ENCODE results near the gene SUPT20HL1. TPM values are rescaled to one million over a fixed set of nuclear protein-coding genes. Genes with fewer than 3 reads are reported as not detected.

Gene SUPT20HL1
- total and polyA plus RNA-seq, 10 of the 15 experiments (the other 5 are each of a cell fraction or from before 2014, with no cell fraction given): not detected

DNA sequence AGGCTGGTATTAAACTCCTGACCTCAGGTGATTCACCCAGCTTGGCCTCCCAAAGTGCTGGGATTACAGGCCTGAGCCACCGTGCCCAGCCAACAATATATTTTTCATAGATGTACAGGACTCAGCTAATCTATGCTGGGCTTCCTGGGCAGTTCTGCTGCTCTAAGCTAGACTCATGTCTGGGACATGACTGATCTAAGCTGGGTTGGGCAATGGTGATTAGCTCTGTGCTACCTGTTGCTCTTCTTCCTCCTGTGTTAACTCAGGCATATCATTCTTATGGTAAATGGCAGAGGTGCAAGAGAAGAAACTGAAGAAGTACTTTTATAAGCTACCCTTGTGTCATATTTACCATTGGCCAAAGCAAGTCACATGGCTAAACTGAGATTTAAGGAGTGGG is 35.2 kb upstream of the SUPT20HL1 start:
- CTCF ChIA-PET: interaction anchor here (0.6 kb wide), 1 partner anchor 155 kb away, joined by 3 read pairs; no protein-coding TSS in a partner anchor
- in situ Hi-C loops (cut with MboI) (no loop called here), intact Hi-C loops (cut with micrococcal nuclease; ENCODE audit: unreplicated experiment) (no loop called here)
- no TSS peak for BruUV-seq (replicated peaks)
- H3K9me3 ChIP-seq (replicated peaks; ENCODE audit: control insufficient read depth, insufficient read depth, low read length): no peaks in the 10 kb centered on the region; the same call in 2 of the 3 replicates
- no peak overlapping the region for H2AFZ ChIP-seq (ENCODE audit: control insufficient read depth, low read depth, low read length)
- SMC1A ChIA-PET (ENCODE audit: uncharacterized antibody, unreplicated experiment): no interaction called here
- no peaks in the 10 kb centered on the region for H4K20me1 ChIP-seq (ENCODE audit: control insufficient read depth, insufficient read depth)
- H3K4me3 ChIP-seq: no peak overlapping the region
- no peaks in the 10 kb centered on the region; a peak in 1 of 4 replicates for H3K27me3 ChIP-seq (replicated peaks in 1 of 2; ENCODE audit: control insufficient read depth in 2 of 2, insufficient read depth in 2 of 2, low read length in 1 of 2)
- POLR2A ChIA-PET: no interaction called here
- H3K36me3 ChIP-seq (ENCODE audit: control insufficient read depth in 2 of 2, insufficient read depth in 2 of 2, low read length in 1 of 2): no peaks in the 10 kb centered on the region
- H3K79me2 ChIP-seq (ENCODE audit: control insufficient read depth, insufficient read depth, low read length): no peaks in the 10 kb centered on the region
- no peak overlapping the region for H3K9ac ChIP-seq (ENCODE audit: control insufficient read depth, insufficient read depth, low read length)
- no peak overlapping the region for H3K4me2 ChIP-seq (ENCODE audit: control insufficient read depth, insufficient read depth)
- H3K27ac ChIP-seq (ENCODE audit: control insufficient read depth, insufficient read depth): no peak overlapping the region
- 6% methylated on average over 1 of the region's 1 CpG for WGBS (ENCODE audit: insufficient coverage, insufficient replicate concordance, low lambda C conversion rate, missing lambda C conversion rate)
- no peaks in the 10 kb centered on the region for H3K4me1 ChIP-seq (ENCODE audit: control insufficient read depth, insufficient read depth, low read length)
- no peak for DNase-seq (ENCODE audit: low read depth, low spot score)
- RAD21 ChIA-PET (ENCODE audit: unreplicated experiment): no interaction called here
- ATAC-seq: no peak
- no peak for FAIRE-seq
- TF ChIP-seq MXI1 (IDR thresholded peaks at IDR 0.05; ENCODE audit: low read depth, low read length) (no peak), KDM1A (IDR thresholded peaks at IDR 0.05; ENCODE audit: borderline replicate concordance) (no peak), CBX5 (IDR thresholded peaks at IDR 0.05; ENCODE audit: low read depth) (no peak), ZNF274 (IDR thresholded peaks at IDR 0.05; ENCODE audit: insufficient read depth, insufficient read length) (no peak), EZH2 (IDR thresholded peaks at IDR 0.05; ENCODE audit: borderline replicate concordance, control insufficient read depth, low read depth, low read length) (no peak), ZNF384 (IDR thresholded peaks at IDR 0.05; ENCODE audit: borderline replicate concordance, low read depth, low read length) (no peak), YBX1 (IDR thresholded peaks at IDR 0.05) (no peak), CHD2 (IDR thresholded peaks at IDR 0.05; ENCODE audit: borderline replicate concordance, low read depth, low read length) (no peak), SIN3A (IDR thresholded peaks at IDR 0.05; ENCODE audit: low read depth, low read length) (no peak), NFXL1 (IDR thresholded peaks at IDR 0.05; ENCODE audit: borderline replicate concordance) (no peak), HDAC2 (IDR thresholded peaks at IDR 0.05) (no peak), CREB1 (IDR thresholded peaks at IDR 0.05; ENCODE audit: low read depth) (no peak)
- TF ChIP-seq, protein P1, sequence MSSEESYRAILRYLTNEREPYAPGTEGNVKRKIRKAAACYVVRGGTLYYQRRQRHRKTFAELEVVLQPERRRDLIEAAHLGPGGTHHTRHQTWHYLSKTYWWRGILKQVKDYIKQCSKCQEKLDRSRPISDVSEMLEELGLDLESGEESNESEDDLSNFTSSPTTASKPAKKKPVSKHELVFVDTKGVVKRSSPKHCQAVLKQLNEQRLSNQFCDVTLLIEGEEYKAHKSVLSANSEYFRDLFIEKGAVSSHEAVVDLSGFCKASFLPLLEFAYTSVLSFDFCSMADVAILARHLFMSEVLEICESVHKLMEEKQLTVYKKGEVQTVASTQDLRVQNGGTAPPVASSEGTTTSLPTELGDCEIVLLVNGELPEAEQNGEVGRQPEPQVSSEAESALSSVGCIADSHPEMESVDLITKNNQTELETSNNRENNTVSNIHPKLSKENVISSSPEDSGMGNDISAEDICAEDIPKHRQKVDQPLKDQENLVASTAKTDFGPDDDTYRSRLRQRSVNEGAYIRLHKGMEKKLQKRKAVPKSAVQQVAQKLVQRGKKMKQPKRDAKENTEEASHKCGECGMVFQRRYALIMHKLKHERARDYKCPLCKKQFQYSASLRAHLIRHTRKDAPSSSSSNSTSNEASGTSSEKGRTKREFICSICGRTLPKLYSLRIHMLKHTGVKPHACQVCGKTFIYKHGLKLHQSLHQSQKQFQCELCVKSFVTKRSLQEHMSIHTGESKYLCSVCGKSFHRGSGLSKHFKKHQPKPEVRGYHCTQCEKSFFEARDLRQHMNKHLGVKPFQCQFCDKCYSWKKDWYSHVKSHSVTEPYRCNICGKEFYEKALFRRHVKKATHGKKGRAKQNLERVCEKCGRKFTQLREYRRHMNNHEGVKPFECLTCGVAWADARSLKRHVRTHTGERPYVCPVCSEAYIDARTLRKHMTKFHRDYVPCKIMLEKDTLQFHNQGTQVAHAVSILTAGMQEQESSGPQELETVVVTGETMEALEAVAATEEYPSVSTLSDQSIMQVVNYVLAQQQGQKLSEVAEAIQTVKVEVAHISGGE (CRISPR knock-in tag; IDR thresholded peaks at IDR 0.05): no peak
- TF ChIP-seq, protein P2, sequence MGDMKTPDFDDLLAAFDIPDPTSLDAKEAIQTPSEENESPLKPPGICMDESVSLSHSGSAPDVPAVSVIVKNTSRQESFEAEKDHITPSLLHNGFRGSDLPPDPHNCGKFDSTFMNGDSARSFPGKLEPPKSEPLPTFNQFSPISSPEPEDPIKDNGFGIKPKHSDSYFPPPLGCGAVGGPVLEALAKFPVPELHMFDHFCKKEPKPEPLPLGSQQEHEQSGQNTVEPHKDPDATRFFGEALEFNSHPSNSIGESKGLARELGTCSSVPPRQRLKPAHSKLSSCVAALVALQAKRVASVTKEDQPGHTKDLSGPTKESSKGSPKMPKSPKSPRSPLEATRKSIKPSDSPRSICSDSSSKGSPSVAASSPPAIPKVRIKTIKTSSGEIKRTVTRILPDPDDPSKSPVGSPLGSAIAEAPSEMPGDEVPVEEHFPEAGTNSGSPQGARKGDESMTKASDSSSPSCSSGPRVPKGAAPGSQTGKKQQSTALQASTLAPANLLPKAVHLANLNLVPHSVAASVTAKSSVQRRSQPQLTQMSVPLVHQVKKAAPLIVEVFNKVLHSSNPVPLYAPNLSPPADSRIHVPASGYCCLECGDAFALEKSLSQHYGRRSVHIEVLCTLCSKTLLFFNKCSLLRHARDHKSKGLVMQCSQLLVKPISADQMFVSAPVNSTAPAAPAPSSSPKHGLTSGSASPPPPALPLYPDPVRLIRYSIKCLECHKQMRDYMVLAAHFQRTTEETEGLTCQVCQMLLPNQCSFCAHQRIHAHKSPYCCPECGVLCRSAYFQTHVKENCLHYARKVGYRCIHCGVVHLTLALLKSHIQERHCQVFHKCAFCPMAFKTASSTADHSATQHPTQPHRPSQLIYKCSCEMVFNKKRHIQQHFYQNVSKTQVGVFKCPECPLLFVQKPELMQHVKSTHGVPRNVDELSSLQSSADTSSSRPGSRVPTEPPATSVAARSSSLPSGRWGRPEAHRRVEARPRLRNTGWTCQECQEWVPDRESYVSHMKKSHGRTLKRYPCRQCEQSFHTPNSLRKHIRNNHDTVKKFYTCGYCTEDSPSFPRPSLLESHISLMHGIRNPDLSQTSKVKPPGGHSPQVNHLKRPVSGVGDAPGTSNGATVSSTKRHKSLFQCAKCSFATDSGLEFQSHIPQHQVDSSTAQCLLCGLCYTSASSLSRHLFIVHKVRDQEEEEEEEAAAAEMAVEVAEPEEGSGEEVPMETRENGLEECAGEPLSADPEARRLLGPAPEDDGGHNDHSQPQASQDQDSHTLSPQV (IDR thresholded peaks at IDR 0.05): no peak
- TF ChIP-seq, protein P3, sequence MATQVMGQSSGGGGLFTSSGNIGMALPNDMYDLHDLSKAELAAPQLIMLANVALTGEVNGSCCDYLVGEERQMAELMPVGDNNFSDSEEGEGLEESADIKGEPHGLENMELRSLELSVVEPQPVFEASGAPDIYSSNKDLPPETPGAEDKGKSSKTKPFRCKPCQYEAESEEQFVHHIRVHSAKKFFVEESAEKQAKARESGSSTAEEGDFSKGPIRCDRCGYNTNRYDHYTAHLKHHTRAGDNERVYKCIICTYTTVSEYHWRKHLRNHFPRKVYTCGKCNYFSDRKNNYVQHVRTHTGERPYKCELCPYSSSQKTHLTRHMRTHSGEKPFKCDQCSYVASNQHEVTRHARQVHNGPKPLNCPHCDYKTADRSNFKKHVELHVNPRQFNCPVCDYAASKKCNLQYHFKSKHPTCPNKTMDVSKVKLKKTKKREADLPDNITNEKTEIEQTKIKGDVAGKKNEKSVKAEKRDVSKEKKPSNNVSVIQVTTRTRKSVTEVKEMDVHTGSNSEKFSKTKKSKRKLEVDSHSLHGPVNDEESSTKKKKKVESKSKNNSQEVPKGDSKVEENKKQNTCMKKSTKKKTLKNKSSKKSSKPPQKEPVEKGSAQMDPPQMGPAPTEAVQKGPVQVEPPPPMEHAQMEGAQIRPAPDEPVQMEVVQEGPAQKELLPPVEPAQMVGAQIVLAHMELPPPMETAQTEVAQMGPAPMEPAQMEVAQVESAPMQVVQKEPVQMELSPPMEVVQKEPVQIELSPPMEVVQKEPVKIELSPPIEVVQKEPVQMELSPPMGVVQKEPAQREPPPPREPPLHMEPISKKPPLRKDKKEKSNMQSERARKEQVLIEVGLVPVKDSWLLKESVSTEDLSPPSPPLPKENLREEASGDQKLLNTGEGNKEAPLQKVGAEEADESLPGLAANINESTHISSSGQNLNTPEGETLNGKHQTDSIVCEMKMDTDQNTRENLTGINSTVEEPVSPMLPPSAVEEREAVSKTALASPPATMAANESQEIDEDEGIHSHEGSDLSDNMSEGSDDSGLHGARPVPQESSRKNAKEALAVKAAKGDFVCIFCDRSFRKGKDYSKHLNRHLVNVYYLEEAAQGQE (IDR thresholded peaks at IDR 0.05; ENCODE audit: low read depth, low read length): no peak
